Kidney (tissue), 14 donors: ENCODE data around the gene KIAA1191. TPM values are rescaled to one million over a fixed set of nuclear protein-coding genes. Genes with fewer than 3 reads are reported as not detected.

Experiments used
- DNase-seq, 5 donors: peaks; one replicate each; pipeline ENCODE4 v3.0.0-alpha.2; 2013 to 2020
- FAIRE-seq: peaks from 2 replicates; lab custom pipeline; 2012; peaks lifted over from hg19 to GRCh38; lab: Jason Lieb, UNC
- H3K27ac ChIP-seq, 2 donors: one replicate each; pipeline ENCODE4 v1.7.0; 2013; ENCODE audit warnings: low read depth in 2 of 2, low read length in 2 of 2, inconsistent platforms in 1 of 2
- H3K27me3 ChIP-seq: one replicate; pipeline ENCODE4 v1.7.1; 2013; ENCODE audit warnings: low read length, inconsistent platforms; ENCODE audit not compliant: control insufficient read depth, insufficient read depth
- H3K36me3 ChIP-seq, 3 donors: one replicate each; pipeline versions ENCODE4 v1.7.0 to v1.7.1; 2013; ENCODE audit warnings: low read length in 3 of 3, control low read depth in 1 of 3, inconsistent platforms in 1 of 3; ENCODE audit not compliant: insufficient read depth in 3 of 3, control insufficient read depth in 2 of 3
- H3K4me1 ChIP-seq, 3 donors: one replicate each; pipeline versions ENCODE4 v1.7.0 to v1.7.1; 2013; ENCODE audit warnings: low read length in 3 of 3, inconsistent platforms in 1 of 3, low read depth in 1 of 3; ENCODE audit not compliant: control insufficient read depth in 2 of 3, insufficient read depth in 2 of 3
- H3K4me3 ChIP-seq, 3 donors: one replicate each; pipeline versions ENCODE4 v1.7.0 to v1.8.1; 2013; ENCODE audit warnings: low read length in 3 of 3, control low read depth in 1 of 3, inconsistent platforms in 1 of 3
- H3K9ac ChIP-seq, 3 donors: one replicate each; pipeline versions ENCODE4 v1.7.0 to v1.7.1; 2013; ENCODE audit warnings: low read length in 3 of 3, control low read depth in 1 of 3, inconsistent platforms in 1 of 3
- H3K9me3 ChIP-seq, 3 donors: one replicate each; pipeline versions ENCODE4 v1.7.0 to v1.7.1; 2013; ENCODE audit warnings: low read length in 3 of 3, control low read depth in 1 of 3, inconsistent platforms in 1 of 3; ENCODE audit not compliant: control insufficient read depth in 2 of 3, insufficient read depth in 1 of 3
- intact Hi-C: fragments of 100-400 bp; cut with DNase I; formaldehyde crosslinking; loops from one replicate; pipeline ENCODE4 v1.11.1; 2022
- polyA plus RNA-seq: library from polyadenylated mRNA; stranded (reverse); fragments of 350-450 nt; fragmentation: Illumina TruSeq; extraction: RNeasy Lipid Tissue Mini Kit (QIAGEN cat#74804); gene quantifications from one replicate; pipeline ENCODE4 v1.2.3, GENCODE V29; 2014; ENCODE audit warnings: low read depth, low replicate concordance; ENCODE audit not compliant: insufficient read depth
- total RNA-seq: library from RNA; stranded (reverse); fragmentation: NEBNext Ultra II Directional; extraction: Animal tissue kit (Norgen Biotek cat#: 25700); gene quantifications from one replicate; pipeline ENCODE4 v1.2.1, GENCODE V29; 2021
- TF ChIP-seq, protein P1 (sequence below): IDR thresholded peaks from 3 replicates; pipeline ENCODE4 v1.5.1; 2012; ENCODE audit warnings: mild to moderate bottlenecking, moderate library complexity, borderline replicate concordance; ENCODE audit not compliant: insufficient read depth; ENCODE audit errors: extremely low read depth
- donor health status: control.
- donor health status: control.
- donor health status: control.
- donor health status: control.
- donor health status: control.
- donor health status: DM: yes; HTN: yes; CAD: no.
- donor health status: Normal renal cell carcinoma (clear cell type).

The KIAA1191 gene
- total and polyA plus RNA-seq, 2 donors from 2014 or later: 109 to 208 TPM

GRCh38 chr5:176364765-176365350 lies 3.3 kb upstream of the KIAA1191 start:
- no peak for FAIRE-seq
- DNase-seq: peak in 1 of 5 donors; percentile 48
- no peaks in the 10 kb centered on the region for H3K27me3 ChIP-seq
- H3K4me3 ChIP-seq: peak overlapping the region; percentile 50 to 91 (median 69)
- no peaks in the 10 kb centered on the region for H3K36me3 ChIP-seq
- H3K9me3 ChIP-seq: no peaks in the 10 kb centered on the region
- TF ChIP-seq, protein P1, sequence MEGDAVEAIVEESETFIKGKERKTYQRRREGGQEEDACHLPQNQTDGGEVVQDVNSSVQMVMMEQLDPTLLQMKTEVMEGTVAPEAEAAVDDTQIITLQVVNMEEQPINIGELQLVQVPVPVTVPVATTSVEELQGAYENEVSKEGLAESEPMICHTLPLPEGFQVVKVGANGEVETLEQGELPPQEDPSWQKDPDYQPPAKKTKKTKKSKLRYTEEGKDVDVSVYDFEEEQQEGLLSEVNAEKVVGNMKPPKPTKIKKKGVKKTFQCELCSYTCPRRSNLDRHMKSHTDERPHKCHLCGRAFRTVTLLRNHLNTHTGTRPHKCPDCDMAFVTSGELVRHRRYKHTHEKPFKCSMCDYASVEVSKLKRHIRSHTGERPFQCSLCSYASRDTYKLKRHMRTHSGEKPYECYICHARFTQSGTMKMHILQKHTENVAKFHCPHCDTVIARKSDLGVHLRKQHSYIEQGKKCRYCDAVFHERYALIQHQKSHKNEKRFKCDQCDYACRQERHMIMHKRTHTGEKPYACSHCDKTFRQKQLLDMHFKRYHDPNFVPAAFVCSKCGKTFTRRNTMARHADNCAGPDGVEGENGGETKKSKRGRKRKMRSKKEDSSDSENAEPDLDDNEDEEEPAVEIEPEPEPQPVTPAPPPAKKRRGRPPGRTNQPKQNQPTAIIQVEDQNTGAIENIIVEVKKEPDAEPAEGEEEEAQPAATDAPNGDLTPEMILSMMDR: no peak
- H3K4me1 ChIP-seq: peaks cover 0 to 12% (median 0%) of the 10 kb centered on the region in 3 donors
- H3K27ac ChIP-seq: no peak overlapping the region
- intact Hi-C loops: no loop called here
- H3K9ac ChIP-seq: peak overlapping the region; percentile 22 to 80 (median 68)

- no peak for FAIRE-seq
- Histone ChIP-seq H3K36me3 (peaks cover 0 to 4% (median 0%) of the 10 kb centered on the region in 3 donors), H3K4me1 (peaks cover 0 to 15% (median 0%) of the 10 kb centered on the region in 3 donors), H3K9me3 (no peaks in the 10 kb centered on the region), H3K27ac (no peak overlapping the region), H3K4me3 (peak overlapping the region; percentile 64 to 89 (median 79)), H3K9ac (peak overlapping the region in 1 of 3 donors; percentile 68), H3K27me3 (no peaks in the 10 kb centered on the region)
- TF ChIP-seq, protein P1: no peak
- intact Hi-C loops: no loop called here
- no peak for DNase-seq
These were observed 598 bp upstream of the KIAA1191 start for GRCh38 chr5:176362233-176362490.

DNA sequence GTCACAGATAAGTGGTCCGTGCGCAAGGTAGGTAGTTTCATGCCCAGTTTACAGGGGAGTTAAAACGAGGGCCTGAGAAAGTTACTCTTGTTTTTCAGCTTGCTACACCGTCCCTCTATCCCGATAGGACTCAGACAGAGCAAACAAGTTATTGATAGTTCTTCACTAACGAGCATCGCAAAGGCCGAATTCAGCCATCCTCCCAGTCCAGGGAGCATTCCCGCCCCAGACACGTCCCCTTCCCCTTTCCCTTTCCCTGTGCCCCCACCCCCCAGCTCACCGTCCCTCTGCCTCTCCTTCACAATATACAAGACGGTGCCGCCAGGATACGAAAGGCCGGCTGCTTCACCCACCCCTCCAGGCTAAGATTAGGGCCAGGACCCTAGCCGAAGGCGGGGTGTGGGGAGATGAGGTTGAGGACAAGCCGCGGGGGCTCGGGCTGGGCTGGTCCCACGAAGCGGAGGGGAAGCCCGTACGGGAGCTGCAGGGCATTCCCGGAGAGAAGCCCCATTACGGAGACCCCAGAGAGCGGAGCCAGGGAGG lies 599 bp downstream of the KIAA1191 start:
- Histone ChIP-seq H3K36me3 (peaks cover 2 to 6% (median 4%) of the 10 kb centered on the region in 3 donors), H3K27me3 (no peaks in the 10 kb centered on the region), H3K27ac (peak overlapping the region; percentile 33 to 83), H3K9ac (peak overlapping the region; percentile 71 to 92 (median 75)), H3K9me3 (no peaks in the 10 kb centered on the region), H3K4me1 (peaks cover 0 to 12% (median 0%) of the 10 kb centered on the region in 3 donors), H3K4me3 (peak overlapping the region; percentile 64 to 89 (median 79))
- TF ChIP-seq, protein P1: no peak
- intact Hi-C loops: no loop called here
- FAIRE-seq (no peak), DNase-seq (no peak)
